ENCODE measurements around the gene TEF. TPM values are rescaled to one million over a fixed set of nuclear protein-coding genes. Genes with fewer than 3 reads are reported as not detected.
"Not testable (repeated sequence)": the region's sequence is repeated elsewhere in the genome, so short reads cannot be mapped to it uniquely, and the experiment has no call there.

The TEF gene
- total RNA-seq, 4 donors from 2014 or later: 15.9 to 41.1 (median 22.9) TPM

DNA sequence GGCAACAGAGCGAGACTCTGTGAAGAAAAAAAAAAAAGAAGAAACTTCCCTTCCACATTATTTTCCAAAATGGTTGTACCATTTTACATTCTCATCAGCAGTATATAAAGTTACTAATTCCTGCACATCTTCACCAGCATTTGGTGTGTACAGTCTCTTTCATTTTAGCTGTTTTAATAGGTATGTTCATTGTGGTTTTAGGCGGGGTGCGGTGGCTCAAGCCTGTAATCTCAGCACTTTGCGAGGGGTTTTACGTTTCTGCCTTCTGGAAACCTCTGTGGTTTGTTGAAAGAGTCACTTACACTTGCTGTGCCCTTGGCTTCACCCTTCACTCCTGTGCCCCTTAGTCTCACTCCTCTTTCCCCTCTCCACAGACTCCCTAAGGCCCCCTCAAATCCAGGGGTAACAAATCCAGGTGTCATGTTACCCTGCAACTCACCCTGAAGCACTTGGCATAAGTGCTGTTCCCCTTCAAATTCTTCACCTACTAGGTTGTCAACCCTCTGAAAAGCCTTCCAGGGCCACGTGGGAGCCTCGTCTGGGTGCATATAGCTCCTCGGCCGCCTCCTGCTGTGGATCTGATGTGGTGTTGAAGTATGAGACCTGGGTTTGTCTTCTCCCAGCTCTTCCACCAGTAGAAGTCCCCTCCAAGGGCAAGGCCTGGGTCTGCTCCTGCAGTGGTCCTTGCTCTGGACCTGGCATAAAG lies 44.1 kb downstream of the TEF start:
- Histone ChIP-seq H3K9me3 (no peaks in the 10 kb centered on the region), H3K36me3 (peaks cover 0 to 2% of the 10 kb centered on the region in 2 donors), H3K27ac (peak overlapping the region; percentile 44 to 72 (median 68)), H3K4me3 (replicated peaks in 1 of 3) (no peak overlapping the region), H3K4me1 (peaks cover 14 to 25% of the 10 kb centered on the region in 2 donors), H3K27me3 (no peaks in the 10 kb centered on the region)
- peak; percentile 59 to 65 for DNase-seq
- TF ChIP-seq POLR2A (IDR thresholded peaks at IDR 0.05): no peak
- TF ChIP-seq, protein P1, sequence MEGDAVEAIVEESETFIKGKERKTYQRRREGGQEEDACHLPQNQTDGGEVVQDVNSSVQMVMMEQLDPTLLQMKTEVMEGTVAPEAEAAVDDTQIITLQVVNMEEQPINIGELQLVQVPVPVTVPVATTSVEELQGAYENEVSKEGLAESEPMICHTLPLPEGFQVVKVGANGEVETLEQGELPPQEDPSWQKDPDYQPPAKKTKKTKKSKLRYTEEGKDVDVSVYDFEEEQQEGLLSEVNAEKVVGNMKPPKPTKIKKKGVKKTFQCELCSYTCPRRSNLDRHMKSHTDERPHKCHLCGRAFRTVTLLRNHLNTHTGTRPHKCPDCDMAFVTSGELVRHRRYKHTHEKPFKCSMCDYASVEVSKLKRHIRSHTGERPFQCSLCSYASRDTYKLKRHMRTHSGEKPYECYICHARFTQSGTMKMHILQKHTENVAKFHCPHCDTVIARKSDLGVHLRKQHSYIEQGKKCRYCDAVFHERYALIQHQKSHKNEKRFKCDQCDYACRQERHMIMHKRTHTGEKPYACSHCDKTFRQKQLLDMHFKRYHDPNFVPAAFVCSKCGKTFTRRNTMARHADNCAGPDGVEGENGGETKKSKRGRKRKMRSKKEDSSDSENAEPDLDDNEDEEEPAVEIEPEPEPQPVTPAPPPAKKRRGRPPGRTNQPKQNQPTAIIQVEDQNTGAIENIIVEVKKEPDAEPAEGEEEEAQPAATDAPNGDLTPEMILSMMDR (IDR thresholded peaks at IDR 0.05): no peak
- intact Hi-C loops (cut with DNase I): no loop called here
- WGBS, 2 donors: 44 to 57% methylated on average over 9 of the region's 9 CpGs

DNA sequence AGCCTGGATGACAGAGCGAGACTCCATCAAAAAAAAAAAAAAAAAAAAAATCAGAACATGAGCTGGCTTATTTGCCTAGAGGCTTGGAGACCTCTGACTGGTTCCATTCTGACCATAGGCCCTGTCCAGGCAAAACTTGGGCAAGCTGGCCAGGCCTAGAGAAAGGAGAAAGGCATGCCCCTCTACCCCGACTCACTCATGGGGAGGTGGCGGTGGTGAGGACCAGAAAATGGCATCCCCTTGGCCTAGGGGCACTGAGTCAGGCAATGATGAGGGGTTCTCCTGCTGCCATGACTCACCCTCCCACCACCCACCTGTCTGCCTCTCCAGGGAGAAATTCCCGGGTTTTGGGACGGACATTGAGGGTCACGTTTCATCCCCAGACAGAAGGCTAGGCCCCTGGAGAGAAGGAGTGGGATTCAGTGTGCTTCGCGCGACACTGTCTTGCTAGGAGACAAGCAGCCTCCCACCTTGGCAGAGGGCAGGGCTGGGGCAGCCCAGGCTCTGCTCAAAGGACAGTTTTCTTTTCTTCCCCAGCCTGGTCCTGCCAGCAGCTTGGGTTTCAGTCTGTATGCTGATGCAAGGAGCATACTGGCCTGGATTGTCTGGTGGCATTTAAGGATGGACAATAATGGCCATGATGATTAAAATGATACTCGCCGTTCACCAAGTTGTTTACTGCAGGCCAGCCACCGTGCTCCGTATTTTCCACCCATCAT lies 47.6 kb downstream of the TEF start:
- Histone ChIP-seq H3K27me3 (no peaks in the 10 kb centered on the region), H3K27ac (no peak overlapping the region), H3K36me3 (peaks cover 0 to 7% of the 10 kb centered on the region in 2 donors), H3K9me3 (no peaks in the 10 kb centered on the region), H3K4me1 (peaks cover 6 to 14% of the 10 kb centered on the region in 2 donors), H3K4me3 (replicated peaks in 1 of 3) (no peak overlapping the region)
- no peak for DNase-seq
- 95 to 96% methylated on average over 13 of the region's 13 CpGs for WGBS, 2 donors
- intact Hi-C loops (cut with DNase I): no loop called here
- TF ChIP-seq, protein P1 (IDR thresholded peaks at IDR 0.05): no peak
- no peak for TF ChIP-seq POLR2A (IDR thresholded peaks at IDR 0.05)

DNA sequence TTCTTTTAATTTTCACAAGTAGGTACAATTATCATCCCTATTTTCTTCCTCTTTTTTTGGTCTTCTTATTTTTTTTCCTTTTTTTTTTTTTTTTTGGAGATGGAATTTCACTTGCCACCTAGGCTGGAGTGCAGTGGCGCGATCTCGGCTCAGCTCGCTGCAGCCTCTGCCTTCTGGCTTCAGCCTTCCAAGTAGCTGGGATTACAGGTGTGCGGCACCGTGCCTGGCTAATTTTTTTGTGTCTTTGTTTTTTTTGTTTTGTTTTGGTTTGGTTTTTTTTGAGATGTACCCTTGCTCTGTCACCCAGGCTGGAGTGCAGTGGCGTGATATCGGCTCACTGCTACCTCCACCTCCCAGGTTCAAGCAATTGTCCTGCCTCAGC lies 48.2 kb downstream of the TEF start:
- WGBS, 2 donors: 95 to 96% methylated on average over 8 of the region's 8 CpGs
- TF ChIP-seq, protein P1 (IDR thresholded peaks at IDR 0.05): no peak
- TF ChIP-seq POLR2A (IDR thresholded peaks at IDR 0.05): no peak
- Histone ChIP-seq H3K27me3 (no peaks in the 10 kb centered on the region), H3K27ac (no peak overlapping the region), H3K4me1 (peaks cover 7 to 20% of the 10 kb centered on the region in 2 donors), H3K9me3 (no peaks in the 10 kb centered on the region), H3K4me3 (replicated peaks in 1 of 3) (no peak overlapping the region), H3K36me3 (peaks cover 4 to 8% of the 10 kb centered on the region in 2 donors)
- intact Hi-C loops (cut with DNase I): no loop called here
- no peak for DNase-seq

DNA sequence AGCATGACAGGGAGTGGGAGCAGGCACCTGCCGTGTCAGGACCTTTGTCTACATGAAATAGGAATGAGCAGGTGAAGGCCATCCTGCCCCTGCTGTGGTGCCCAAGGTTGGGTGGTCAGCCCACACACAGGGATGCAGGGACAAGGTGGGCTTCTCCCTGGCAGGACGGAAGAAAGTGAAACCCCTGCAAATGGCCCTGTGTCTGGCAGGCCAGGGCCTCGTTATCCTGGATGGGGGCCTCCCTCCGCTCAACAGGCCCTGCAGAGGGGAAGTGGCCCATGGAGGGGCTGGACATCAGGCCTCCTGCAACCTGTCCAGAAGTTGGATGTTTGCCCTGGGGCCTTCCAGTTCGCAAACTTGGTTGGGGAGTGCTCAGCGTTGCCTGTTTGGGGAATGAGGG lies 49.9 kb downstream of the TEF start:
- Histone ChIP-seq H3K4me1 (peaks cover 12 to 21% of the 10 kb centered on the region in 2 donors), H3K4me3 (replicated peaks in 1 of 3) (no peak overlapping the region), H3K36me3 (peaks cover 21 to 25% of the 10 kb centered on the region in 2 donors), H3K27me3 (no peaks in the 10 kb centered on the region), H3K27ac (peak overlapping the region in 1 of 3 donors; percentile 8), H3K9me3 (no peaks in the 10 kb centered on the region)
- TF ChIP-seq, protein P1 (IDR thresholded peaks at IDR 0.05): no peak
- TF ChIP-seq POLR2A (IDR thresholded peaks at IDR 0.05): no peak
- no peak for DNase-seq
- WGBS, 2 donors: 87 to 89% methylated on average over 3 to 6 of the region's 6 CpGs
- intact Hi-C loops (cut with DNase I): no loop called here

DNA sequence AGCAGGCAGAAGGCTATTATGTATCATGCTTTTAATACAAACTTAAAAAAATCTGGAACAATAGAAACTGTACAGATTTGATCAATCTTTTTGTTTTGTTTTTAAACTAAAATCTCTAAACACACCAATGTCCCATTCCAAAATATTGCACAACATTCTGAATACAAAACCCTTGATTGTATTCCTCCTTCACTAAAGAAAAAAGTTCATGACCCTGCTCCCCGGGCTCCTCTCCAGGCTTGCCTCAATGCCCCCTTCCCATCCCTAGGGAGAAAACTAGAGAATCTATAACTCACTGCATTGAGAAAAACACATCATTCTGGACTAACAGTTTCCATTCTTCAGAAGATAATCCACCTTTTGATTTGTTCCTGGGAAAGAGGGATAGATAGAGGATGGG lies 51.7 kb downstream of the TEF start:
- H3K36me3 ChIP-seq: peaks cover 30 to 34% of the 10 kb centered on the region in 2 donors
- peak overlapping the region in 2 of 3 donors; percentile 10 to 50 for H3K27ac ChIP-seq
- H3K4me3 ChIP-seq (replicated peaks in 1 of 3); H3K9me3 ChIP-seq; intact Hi-C loops (cut with DNase I); DNase-seq; H3K27me3 ChIP-seq: not testable (repeated sequence)
- peaks cover 12 to 21% of the 10 kb centered on the region in 2 donors for H3K4me1 ChIP-seq
- WGBS, 2 donors: 81 to 83% methylated on average over 1 of the region's 1 CpG

DNA sequence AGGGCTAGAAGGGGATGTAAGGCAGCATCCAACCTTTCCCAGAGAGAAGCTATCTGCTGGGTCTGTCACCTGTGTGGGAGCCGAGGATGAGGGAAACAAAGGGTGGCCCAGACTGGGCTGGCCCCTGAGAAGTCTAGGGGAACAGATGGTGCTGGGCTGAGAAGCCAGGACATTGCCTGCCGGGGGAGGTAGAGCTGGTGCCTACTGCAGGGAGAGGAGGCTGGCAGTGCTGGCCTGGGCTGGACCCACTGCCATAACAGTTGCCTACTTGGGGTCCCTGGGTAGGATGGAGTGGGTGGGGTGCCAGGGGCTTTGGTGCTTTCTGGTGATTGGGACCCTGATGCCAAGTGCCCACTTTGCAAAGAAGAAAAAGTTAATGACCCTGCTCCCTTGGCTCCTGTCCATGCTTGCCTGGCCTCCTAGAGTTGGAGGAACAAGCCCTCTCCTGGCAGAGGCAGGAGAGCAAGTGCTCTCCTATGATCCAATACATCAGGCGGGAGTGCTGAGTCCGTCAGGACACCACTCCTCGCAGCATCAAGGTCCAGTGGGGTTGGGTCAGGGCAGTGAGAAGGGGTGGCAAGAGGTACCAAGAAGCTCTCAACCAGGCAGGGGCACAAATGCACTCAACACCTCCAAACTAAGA lies 52.7 kb downstream of the TEF start:
- intact Hi-C loops (cut with DNase I); H3K9me3 ChIP-seq; H3K4me3 ChIP-seq (replicated peaks in 1 of 3); H3K27me3 ChIP-seq; DNase-seq: not testable (repeated sequence)
- Histone ChIP-seq H3K4me1 (peaks cover 22 to 31% of the 10 kb centered on the region in 2 donors), H3K36me3 (peaks cover 30 to 34% of the 10 kb centered on the region in 2 donors), H3K27ac (peak overlapping the region; percentile 6 to 30 (median 29))
- WGBS, 2 donors: 74 to 84% methylated on average over 5 of the region's 5 CpGs

Data from thyroid gland (tissue), 4 donors.